GM23338 (cell line): ENCODE results near the gene RBM44.

Source experiments
- CTCF ChIP-seq, 2 experiments: fragments of 200-600 bp in 1 of 2; sonication (generic) in 1 of 2; conservative IDR thresholded peaks; 2 replicates each; pipeline versions ENCODE4 v1.5.1 to v1.6.1; 2016 to 2017; ENCODE audit warnings: antibody characterized with exemption in 2 of 2, low read depth in 2 of 2, mild to moderate bottlenecking in 2 of 2, moderate library complexity in 1 of 2
- EZH2 ChIP-seq: fragments of 200-600 bp; sonication (generic); IDR thresholded peaks from one replicate; pipeline ENCODE4 v1.8.0; 2017; ENCODE audit warnings: antibody characterized with exemption, mild to moderate bottlenecking, low read depth; ENCODE audit not compliant: unreplicated experiment
- EZH2phosphoT487 ChIP-seq: fragments of 200-600 bp; sonication (generic); IDR thresholded peaks from one replicate; pipeline ENCODE4 v1.8.1; 2018; ENCODE audit warnings: antibody characterized with exemption; ENCODE audit not compliant: unreplicated experiment
- JUNB ChIP-seq: IDR thresholded peaks from one replicate; pipeline ENCODE4 v1.6.1; 2016; ENCODE audit warnings: antibody characterized with exemption; ENCODE audit not compliant: unreplicated experiment
- POLR2AphosphoS5 ChIP-seq: IDR thresholded peaks from 2 replicates; pipeline ENCODE4 v1.6.1; 2016; ENCODE audit warnings: antibody characterized with exemption, low read depth
- REST ChIP-seq: IDR thresholded peaks from one replicate; pipeline ENCODE4 v1.6.1; 2018; ENCODE audit warnings: antibody characterized with exemption; ENCODE audit not compliant: unreplicated experiment
- TF ChIP-seq, protein P1 (sequence below): IDR thresholded peaks from 2 replicates; pipeline ENCODE4 v1.6.1; 2016; ENCODE audit warnings: antibody characterized with exemption

DNA sequence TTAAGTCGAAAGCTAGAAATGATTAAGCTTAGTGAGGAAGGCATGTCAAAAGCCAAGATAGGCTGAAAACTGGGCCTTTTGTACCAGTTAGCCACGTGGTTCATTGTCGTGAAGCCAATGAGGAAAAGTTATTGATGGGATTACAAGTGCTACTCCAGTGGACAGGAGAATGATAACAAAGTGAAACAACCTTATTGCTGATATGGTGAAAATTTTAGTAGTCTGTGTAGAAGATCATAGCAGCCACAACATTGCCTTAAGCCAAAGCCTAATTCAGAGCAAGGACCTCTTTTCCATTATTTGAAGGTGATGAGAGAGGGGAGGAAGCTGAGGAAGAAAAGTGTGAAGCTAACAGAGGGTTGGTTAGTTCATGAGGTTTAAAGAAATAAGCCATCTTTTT lies 36.8 kb downstream of the RBM44 start:
- TF ChIP-seq, protein P1, sequence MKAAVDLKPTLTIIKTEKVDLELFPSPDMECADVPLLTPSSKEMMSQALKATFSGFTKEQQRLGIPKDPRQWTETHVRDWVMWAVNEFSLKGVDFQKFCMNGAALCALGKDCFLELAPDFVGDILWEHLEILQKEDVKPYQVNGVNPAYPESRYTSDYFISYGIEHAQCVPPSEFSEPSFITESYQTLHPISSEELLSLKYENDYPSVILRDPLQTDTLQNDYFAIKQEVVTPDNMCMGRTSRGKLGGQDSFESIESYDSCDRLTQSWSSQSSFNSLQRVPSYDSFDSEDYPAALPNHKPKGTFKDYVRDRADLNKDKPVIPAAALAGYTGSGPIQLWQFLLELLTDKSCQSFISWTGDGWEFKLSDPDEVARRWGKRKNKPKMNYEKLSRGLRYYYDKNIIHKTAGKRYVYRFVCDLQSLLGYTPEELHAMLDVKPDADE, result no peak
- no peak for TF ChIP-seq CTCF (conservative IDR thresholded peaks at IDR 0.05; ENCODE audit: low read depth in 2 of 2)
- no peak for TF ChIP-seq POLR2AphosphoS5
- TF ChIP-seq EZH2phosphoT487, result no peak
- TF ChIP-seq EZH2, result no peak
- no peak for TF ChIP-seq REST
- TF ChIP-seq JUNB, result no peak
